ENCODE data around the gene IMMP2L.

The IMMP2L gene

DNA sequence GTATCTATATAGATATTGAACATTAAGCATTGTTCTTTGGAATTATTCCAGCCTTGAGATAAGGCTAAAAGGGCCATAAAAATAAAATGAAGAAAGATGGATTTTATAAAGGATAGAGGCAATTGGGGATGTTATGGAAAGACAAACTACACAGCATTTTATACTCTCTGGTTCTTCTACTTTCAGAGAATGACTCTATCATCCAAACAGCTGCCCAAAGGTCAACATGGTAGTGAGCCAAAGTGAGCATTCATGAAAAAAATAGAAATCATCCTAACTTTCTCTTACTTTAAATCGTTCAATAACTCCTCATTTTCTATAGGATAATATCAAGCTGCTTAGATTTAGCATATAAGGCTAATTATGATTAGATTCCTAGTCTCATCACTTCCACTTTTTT, 25.2 kb downstream of the IMMP2L start:
- Histone ChIP-seq H3K27me3 (no peaks in the 10 kb centered on the region), H3K36me3 (no peaks in the 10 kb centered on the region), H3K9me3 (no peaks in the 10 kb centered on the region), H3K4me1 (peaks cover 46% of the 10 kb centered on the region), H3K4me3 (ENCODE audit: low read depth, low read length) (no peak overlapping the region)
- no peak for DNase-seq
- TF ChIP-seq, protein P1, sequence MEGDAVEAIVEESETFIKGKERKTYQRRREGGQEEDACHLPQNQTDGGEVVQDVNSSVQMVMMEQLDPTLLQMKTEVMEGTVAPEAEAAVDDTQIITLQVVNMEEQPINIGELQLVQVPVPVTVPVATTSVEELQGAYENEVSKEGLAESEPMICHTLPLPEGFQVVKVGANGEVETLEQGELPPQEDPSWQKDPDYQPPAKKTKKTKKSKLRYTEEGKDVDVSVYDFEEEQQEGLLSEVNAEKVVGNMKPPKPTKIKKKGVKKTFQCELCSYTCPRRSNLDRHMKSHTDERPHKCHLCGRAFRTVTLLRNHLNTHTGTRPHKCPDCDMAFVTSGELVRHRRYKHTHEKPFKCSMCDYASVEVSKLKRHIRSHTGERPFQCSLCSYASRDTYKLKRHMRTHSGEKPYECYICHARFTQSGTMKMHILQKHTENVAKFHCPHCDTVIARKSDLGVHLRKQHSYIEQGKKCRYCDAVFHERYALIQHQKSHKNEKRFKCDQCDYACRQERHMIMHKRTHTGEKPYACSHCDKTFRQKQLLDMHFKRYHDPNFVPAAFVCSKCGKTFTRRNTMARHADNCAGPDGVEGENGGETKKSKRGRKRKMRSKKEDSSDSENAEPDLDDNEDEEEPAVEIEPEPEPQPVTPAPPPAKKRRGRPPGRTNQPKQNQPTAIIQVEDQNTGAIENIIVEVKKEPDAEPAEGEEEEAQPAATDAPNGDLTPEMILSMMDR (IDR thresholded peaks at IDR 0.05; ENCODE audit: low read depth, low read length) = no peak

DNA sequence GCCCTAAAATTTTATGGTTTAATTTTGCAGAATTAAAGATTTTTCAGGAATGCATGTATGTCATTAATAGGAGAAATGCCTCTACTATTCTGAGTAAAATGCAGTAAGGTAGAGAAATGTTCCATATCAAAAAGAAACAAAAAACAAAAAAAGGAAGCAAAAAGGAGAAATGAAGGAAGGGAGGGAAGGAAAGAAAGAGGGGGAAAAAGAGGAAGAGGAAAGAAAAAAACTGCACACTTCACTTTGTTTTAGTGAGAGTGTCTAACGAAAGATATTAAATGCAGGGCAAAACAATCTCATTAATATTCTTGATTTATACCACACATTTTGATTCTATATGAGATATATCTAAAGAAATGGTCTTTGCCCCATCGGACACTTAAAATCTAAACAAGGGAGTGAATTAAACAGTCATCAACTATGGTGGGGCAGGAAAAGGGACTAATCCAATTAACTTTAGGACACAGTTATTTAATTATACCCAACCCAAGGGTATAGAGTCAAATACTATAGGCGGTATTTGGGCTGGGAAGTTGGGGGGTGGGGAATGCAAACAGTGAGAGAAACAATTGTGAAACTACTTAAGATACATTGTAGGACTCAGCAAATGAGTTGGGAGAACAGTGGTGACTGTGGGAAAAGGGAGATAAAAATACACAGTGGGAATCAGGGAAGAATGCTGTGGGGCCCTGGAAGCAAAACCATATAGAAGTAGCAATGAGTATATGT, 27.0 kb downstream of the IMMP2L start:
- DNase-seq = no peak
- no peaks in the 10 kb centered on the region for H3K27me3 ChIP-seq
- no peaks in the 10 kb centered on the region for H3K9me3 ChIP-seq
- peaks cover 42% of the 10 kb centered on the region for H3K4me1 ChIP-seq
- H3K4me3 ChIP-seq (ENCODE audit: low read depth, low read length) = no peak overlapping the region
- TF ChIP-seq, protein P1 (IDR thresholded peaks at IDR 0.05; ENCODE audit: low read depth, low read length) = no peak
- no peaks in the 10 kb centered on the region for H3K36me3 ChIP-seq

DNA sequence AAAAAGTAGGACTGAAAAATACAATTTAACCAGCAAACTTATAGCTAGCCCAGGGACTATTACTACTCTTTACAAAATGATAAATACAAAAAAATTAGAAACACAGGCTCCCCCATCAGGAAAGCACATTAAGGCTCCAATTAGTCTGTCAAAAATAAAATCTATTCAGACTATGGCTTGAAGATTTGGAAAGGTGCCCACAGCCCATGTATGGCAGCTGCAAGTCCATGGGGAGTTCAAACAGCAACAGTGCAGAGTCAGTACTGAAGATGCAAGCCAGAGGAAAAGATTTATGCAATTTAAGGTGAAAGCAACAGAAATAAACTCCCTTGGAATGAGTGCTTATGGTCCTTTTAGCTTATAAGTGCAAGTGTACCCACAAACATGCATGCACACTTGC, 29.7 kb downstream of the IMMP2L start:
- no peaks in the 10 kb centered on the region for H3K36me3 ChIP-seq
- H3K4me3 ChIP-seq (ENCODE audit: low read depth, low read length) = peak overlapping the region; percentile 43; the same call in 1 of the 2 replicates
- H3K4me1 ChIP-seq = peaks cover 43% of the 10 kb centered on the region
- H3K9me3 ChIP-seq = no peaks in the 10 kb centered on the region
- TF ChIP-seq, protein P1 (IDR thresholded peaks at IDR 0.05; ENCODE audit: low read depth, low read length) = no peak
- H3K27me3 ChIP-seq = no peaks in the 10 kb centered on the region
- DNase-seq = peak; percentile 85

DNA sequence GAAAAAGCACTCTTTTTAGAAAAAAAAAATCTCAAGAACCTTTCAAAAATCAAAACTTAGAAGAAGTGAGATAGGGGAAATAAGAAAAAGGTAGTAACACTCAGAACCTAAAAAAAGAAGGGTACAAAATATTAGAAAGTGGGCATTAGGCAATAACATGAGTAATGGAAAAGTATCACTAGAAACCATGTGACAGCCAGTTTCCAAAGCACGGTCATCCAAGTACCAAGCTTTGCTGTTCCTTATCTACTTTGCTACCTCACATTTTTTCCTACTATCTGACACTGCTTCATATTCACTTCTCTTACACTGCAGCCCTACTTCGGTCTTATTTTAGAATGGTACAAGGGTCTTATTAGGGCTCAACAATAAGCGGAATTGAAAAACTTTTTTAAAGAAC, 30.3 kb downstream of the IMMP2L start:
- Histone ChIP-seq H3K36me3 (no peaks in the 10 kb centered on the region), H3K4me3 (ENCODE audit: low read depth, low read length) (no peak overlapping the region), H3K4me1 (peaks cover 43% of the 10 kb centered on the region), H3K27me3 (no peaks in the 10 kb centered on the region), H3K9me3 (no peaks in the 10 kb centered on the region)
- TF ChIP-seq, protein P1 (IDR thresholded peaks at IDR 0.05; ENCODE audit: low read depth, low read length) = no peak
- DNase-seq = no peak

DNA sequence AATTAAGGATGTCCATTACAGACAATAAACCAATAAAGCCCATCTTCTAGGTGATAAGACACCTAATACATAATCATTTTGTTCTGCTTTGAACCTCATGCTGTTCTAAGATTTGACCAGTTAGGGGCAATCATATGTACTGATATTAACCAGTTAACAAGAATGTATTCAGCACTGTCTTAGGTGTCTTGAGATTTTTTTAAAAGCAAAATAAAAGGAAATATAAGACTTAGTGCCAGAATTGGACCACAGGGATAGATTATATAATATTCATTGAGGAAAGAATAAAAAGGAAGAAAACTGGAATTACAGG, 32.0 kb downstream of the IMMP2L start:
- H3K9me3 ChIP-seq = no peaks in the 10 kb centered on the region
- no peaks in the 10 kb centered on the region for H3K36me3 ChIP-seq
- TF ChIP-seq, protein P1 (IDR thresholded peaks at IDR 0.05; ENCODE audit: low read depth, low read length) = no peak
- DNase-seq = no peak
- H3K4me1 ChIP-seq = peaks cover 36% of the 10 kb centered on the region
- H3K4me3 ChIP-seq (ENCODE audit: low read depth, low read length) = no peak overlapping the region
- H3K27me3 ChIP-seq = no peaks in the 10 kb centered on the region

DNA sequence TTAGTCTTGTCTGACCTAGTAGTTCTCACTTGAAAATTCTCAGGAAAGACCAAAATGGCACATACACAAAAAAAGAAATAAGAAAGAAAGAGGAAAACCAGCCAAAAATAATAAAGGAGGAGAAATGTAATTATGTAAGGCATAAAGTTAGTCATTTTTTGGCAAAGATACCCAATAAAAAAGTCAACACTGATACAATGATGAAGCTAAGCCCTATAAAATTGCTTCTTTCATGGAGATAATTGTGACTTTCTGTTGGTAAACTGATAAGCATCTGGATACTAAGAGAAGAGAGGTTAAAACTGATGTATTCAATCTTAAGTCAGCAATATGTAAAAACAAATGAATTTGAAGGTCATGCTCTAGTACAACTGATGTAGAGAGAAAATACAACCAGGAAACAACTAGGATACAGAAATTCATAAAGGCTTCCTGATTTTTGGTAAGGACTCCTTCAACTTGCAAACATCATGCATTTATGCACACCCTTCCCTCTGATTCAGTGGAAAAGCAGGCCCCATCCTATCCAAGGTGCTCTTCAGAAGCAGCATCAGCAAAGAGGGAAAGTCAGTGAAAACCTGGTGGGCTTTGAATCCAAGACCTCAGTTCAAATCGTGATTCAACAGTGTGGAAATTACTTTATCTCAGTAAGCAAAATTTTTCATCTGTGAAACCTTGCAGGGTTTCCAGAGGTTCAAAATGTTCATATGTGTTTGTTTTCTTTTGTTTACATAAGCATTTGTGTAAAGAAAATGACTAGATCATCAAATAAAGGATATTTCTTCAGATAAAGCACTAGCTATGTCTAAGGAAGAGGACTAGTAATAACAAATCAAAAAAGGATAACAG, 32.6 kb downstream of the IMMP2L start:
- Histone ChIP-seq H3K9me3 (no peaks in the 10 kb centered on the region), H3K27me3 (no peaks in the 10 kb centered on the region), H3K4me1 (peaks cover 30% of the 10 kb centered on the region), H3K36me3 (no peaks in the 10 kb centered on the region), H3K4me3 (ENCODE audit: low read depth, low read length) (no peak overlapping the region)
- no peak for DNase-seq
- TF ChIP-seq, protein P1 (IDR thresholded peaks at IDR 0.05; ENCODE audit: low read depth, low read length) = no peak

All from BE2C (cell line).